ENCODE results near the gene HSPA8. TPM values are rescaled to one million over a fixed set of nuclear protein-coding genes. Genes with fewer than 3 reads are reported as not detected.

The HSPA8 gene
- total RNA-seq, 4 donors from 2014 or later, result 976 to 1,475 (median 1,128) TPM

DNA sequence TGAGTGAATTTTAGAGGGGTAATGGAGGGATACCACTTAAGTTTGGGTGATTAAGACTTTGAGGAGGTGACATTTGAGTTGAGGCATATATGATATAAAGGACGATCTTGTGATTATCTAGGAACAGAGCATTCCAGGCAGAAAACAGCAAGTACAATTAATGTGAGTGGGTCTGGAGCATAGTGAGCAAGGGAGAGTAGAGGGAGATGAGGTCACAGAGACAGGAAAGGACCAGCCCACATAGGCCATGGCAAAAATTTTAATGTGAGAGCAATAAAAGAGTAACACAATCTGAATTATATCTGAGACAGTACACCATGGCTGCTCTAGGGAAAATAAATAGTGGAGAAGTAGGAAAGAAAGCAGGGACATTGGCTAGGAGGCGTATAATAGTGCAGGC, 14.5 kb upstream of the HSPA8 start:
- Histone ChIP-seq H3K4me3 (no peak overlapping the region), H3K4me1 (peaks cover 0 to 11% (median 3%) of the 10 kb centered on the region in 3 donors), H3K27me3 (no peaks in the 10 kb centered on the region), H3K36me3 (peaks cover 0 to 70% of the 10 kb centered on the region in 2 donors), H3K27ac (peak overlapping the region in 1 of 4 donors; percentile 1), H3K9me3 (no peaks in the 10 kb centered on the region)
- TF ChIP-seq, protein P1, sequence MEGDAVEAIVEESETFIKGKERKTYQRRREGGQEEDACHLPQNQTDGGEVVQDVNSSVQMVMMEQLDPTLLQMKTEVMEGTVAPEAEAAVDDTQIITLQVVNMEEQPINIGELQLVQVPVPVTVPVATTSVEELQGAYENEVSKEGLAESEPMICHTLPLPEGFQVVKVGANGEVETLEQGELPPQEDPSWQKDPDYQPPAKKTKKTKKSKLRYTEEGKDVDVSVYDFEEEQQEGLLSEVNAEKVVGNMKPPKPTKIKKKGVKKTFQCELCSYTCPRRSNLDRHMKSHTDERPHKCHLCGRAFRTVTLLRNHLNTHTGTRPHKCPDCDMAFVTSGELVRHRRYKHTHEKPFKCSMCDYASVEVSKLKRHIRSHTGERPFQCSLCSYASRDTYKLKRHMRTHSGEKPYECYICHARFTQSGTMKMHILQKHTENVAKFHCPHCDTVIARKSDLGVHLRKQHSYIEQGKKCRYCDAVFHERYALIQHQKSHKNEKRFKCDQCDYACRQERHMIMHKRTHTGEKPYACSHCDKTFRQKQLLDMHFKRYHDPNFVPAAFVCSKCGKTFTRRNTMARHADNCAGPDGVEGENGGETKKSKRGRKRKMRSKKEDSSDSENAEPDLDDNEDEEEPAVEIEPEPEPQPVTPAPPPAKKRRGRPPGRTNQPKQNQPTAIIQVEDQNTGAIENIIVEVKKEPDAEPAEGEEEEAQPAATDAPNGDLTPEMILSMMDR (IDR thresholded peaks at IDR 0.05), result no peak
- no peak for TF ChIP-seq EP300 (IDR thresholded peaks at IDR 0.05)
- no peak for TF ChIP-seq POLR2AphosphoS5 (IDR thresholded peaks at IDR 0.05)
- no peak for TF ChIP-seq POLR2A (IDR thresholded peaks at IDR 0.05)
- 64 to 91% methylated on average over 2 of the region's 2 CpGs for WGBS, 2 donors (ENCODE audit: low coverage in 1 of 2)
- no peak for ATAC-seq

DNA sequence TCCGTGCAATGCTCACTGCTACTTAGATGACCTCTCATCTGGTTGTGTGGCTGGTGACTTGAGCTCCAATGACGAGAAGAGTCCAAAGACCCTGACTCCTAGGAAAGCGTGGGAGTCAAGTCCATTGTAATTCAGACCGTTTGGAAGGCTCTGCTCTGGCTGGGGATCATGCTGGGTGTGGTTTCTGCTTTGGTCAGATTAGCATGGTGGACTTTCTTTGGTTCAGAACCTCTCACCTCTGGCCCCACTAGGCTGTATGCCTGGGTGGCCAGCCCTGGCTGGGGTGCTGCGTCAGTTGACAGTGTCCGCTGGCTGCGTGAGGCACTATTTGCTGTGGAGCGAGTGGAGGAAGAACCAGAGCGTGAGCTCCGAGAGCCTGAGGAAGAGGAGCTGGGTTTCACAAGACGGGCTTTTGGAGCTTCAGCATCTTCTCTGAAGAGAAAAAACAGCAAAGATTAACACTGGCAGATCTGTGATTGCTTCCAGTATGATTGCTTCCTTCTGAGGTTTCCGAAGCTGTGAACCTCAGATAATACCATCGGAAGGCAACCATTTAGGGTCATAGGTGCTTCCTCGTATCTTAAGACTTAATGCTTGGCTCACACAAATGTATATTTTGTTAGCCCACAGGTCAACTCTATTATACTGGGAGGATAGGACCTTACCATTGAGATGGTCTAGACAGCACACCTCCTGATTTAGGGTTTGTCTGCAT, 11.6 kb upstream of the HSPA8 start:
- no peak for TF ChIP-seq POLR2AphosphoS5 (IDR thresholded peaks at IDR 0.05)
- TF ChIP-seq EP300 (IDR thresholded peaks at IDR 0.05), result no peak
- TF ChIP-seq, protein P1 (IDR thresholded peaks at IDR 0.05), result no peak
- no peak for TF ChIP-seq POLR2A (IDR thresholded peaks at IDR 0.05)
- no peak overlapping the region for H3K4me3 ChIP-seq
- ATAC-seq, result no peak
- H3K27ac ChIP-seq, result no peak overlapping the region
- no peaks in the 10 kb centered on the region for H3K9me3 ChIP-seq
- H3K4me1 ChIP-seq, result peaks cover 0 to 41% (median 8%) of the 10 kb centered on the region in 3 donors
- peaks cover 0 to 51% of the 10 kb centered on the region in 2 donors for H3K36me3 ChIP-seq
- H3K27me3 ChIP-seq, result no peaks in the 10 kb centered on the region
- 73 to 89% methylated on average over 6 to 12 of the region's 14 CpGs for WGBS, 2 donors (ENCODE audit: low coverage in 1 of 2)

DNA sequence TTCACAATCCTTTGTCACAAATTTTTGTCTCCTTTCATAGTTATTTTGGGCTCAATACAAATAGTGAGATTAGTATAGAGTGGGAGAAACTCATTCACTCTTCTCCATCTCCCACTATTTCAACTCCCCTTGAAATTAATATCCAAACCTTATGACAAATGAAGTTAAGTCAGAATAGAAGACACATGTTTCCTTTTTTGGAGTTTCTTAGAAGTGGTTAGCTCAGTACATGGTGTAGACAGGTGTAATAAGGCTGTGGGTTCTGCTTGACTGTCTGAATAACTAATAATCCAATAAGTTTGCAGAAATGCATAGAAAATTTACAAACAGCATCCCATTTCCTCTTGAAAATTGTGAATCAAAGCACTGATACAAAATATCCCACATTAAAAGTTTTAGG, 10.8 kb upstream of the HSPA8 start:
- ATAC-seq, result no peak
- Histone ChIP-seq H3K27ac (peak overlapping the region in 1 of 4 donors; percentile 48), H3K4me1 (peaks cover 0 to 42% (median 8%) of the 10 kb centered on the region in 3 donors), H3K36me3 (peaks cover 0 to 49% of the 10 kb centered on the region in 2 donors), H3K27me3 (no peaks in the 10 kb centered on the region), H3K4me3 (no peak overlapping the region), H3K9me3 (no peaks in the 10 kb centered on the region)
- no peak for TF ChIP-seq POLR2A (IDR thresholded peaks at IDR 0.05)
- no peak for TF ChIP-seq EP300 (IDR thresholded peaks at IDR 0.05)
- TF ChIP-seq POLR2AphosphoS5 (IDR thresholded peaks at IDR 0.05), result no peak
- TF ChIP-seq, protein P1 (IDR thresholded peaks at IDR 0.05), result no peak

DNA sequence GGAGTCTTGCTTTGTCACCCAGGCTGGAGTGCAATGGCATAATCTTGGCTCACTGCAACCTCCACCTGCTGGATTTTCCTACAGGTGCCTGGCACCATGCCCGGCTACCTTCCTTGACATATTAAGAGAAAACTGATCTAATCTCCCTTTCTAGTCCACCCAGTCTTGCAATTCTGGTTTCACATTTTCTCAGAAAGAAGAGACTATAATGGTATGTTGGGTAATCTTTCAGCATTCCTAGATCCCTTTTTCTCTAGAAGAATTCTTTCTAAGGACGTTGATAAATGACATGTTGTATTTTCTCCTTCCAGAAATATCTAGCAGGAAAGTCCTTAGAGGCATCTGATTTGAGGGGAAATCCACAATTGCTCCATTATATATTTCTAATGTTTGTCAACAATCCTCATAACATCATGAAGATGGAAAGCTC, 10.4 kb upstream of the HSPA8 start:
- ATAC-seq, result no peak
- H3K36me3 ChIP-seq, result peaks cover 0 to 45% of the 10 kb centered on the region in 2 donors

More for the DNA sequence above, 10.4 kb upstream of the HSPA8 start:
- TF ChIP-seq EP300 (IDR thresholded peaks at IDR 0.05), result no peak
- TF ChIP-seq POLR2A (IDR thresholded peaks at IDR 0.05), result no peak
- no peak for TF ChIP-seq POLR2AphosphoS5 (IDR thresholded peaks at IDR 0.05)
- TF ChIP-seq, protein P1 (IDR thresholded peaks at IDR 0.05), result no peak
- Histone ChIP-seq H3K9me3 (no peaks in the 10 kb centered on the region), H3K4me1 (peaks cover 0 to 42% (median 8%) of the 10 kb centered on the region in 3 donors), H3K27ac (peak overlapping the region in 1 of 4 donors; percentile 48), H3K27me3 (no peaks in the 10 kb centered on the region), H3K4me3 (no peak overlapping the region)
- WGBS, 2 donors (ENCODE audit: low coverage in 1 of 2), result 17 to 64% methylated on average over 1 to 2 of the region's 2 CpGs

All from gastroesophageal sphincter (tissue), 4 donors.